IMR-90 (cell line): ENCODE data around the gene MTUS2.

ENCODE experiments used
- BHLHE40 ChIP-seq: fragments of 150-350 bp; IDR thresholded peaks from 2 replicates; pipeline ENCODE4 v1.6.1; 2016; ENCODE audit warnings: mild to moderate bottlenecking, low read depth, low read length
- CEBPB ChIP-seq: IDR thresholded peaks from 2 replicates; pipeline ENCODE4 v1.6.1; 2012; ENCODE audit warnings: low read depth, low read length, improper control_type of control experiment
- CTCF ChIP-seq: conservative IDR thresholded peaks from 2 replicates; pipeline ENCODE4 v1.5.1; 2012; ENCODE audit warnings: mild to moderate bottlenecking, low read depth, low read length, improper control_type of control experiment
- FOS ChIP-seq: fragments of 150-350 bp; IDR thresholded peaks from 2 replicates; pipeline ENCODE4 v1.6.1; 2016; ENCODE audit warnings: low read depth, low read length
- MAFK ChIP-seq: IDR thresholded peaks from 2 replicates; pipeline ENCODE4 v1.6.1; 2012; ENCODE audit warnings: low read depth, low read length, improper control_type of control experiment
- MXI1 ChIP-seq: IDR thresholded peaks from 2 replicates; pipeline ENCODE4 v1.6.1; 2012; ENCODE audit warnings: low read depth, mild to moderate bottlenecking, low read length, moderate library complexity, borderline replicate concordance
- POLR2A ChIP-seq: IDR thresholded peaks from 2 replicates; pipeline ENCODE4 v1.6.1; 2012; ENCODE audit warnings: mild to moderate bottlenecking, low read depth, low read length
- RCOR1 ChIP-seq: IDR thresholded peaks from 2 replicates; pipeline ENCODE4 v1.6.1; 2012; ENCODE audit warnings: mild to moderate bottlenecking, low read length, improper control_type of control experiment; ENCODE audit not compliant: insufficient replicate concordance
- SMC3 ChIP-seq: fragments of 150-350 bp; IDR thresholded peaks from 2 replicates; pipeline ENCODE4 v1.6.1; 2016; ENCODE audit warnings: low read depth, mild to moderate bottlenecking, antibody characterized with exemption, low read length, moderate library complexity

GRCh38 chr13:29504691-29505090 is 684.6 kb downstream of the MTUS2 start:
- TF ChIP-seq CTCF: no peak
- TF ChIP-seq MXI1: no peak
- no peak for TF ChIP-seq POLR2A
- TF ChIP-seq MAFK: no peak
- TF ChIP-seq BHLHE40: no peak
- no peak for TF ChIP-seq SMC3
- TF ChIP-seq RCOR1: no peak
- no peak for TF ChIP-seq CEBPB
- TF ChIP-seq FOS: no peak
